CD4-positive, alpha-beta T cell treated with Interleukin-12 subunit alpha and Interleukin-12 subunit beta, for 1 hour (primary cell): ENCODE data around the gene DCLK3.

Experiments
- DNase-seq: peaks from one replicate; pipeline ENCODE4 v3.0.0-alpha.2; 2020

The DCLK3 gene

GRCh38 chr3:36765104-36765503 lies 751 bp upstream of the DCLK3 start:
- DNase-seq = no peak

- no peak for DNase-seq
These were observed 318 bp upstream of the DCLK3 start for GRCh38 chr3:36764704-36765038.

GRCh38 chr3:36762918-36763849 lies 1.2 kb downstream of the DCLK3 start:
- DNase-seq = no peak

GRCh38 chr3:36761779-36762178 lies 2.6 kb downstream of the DCLK3 start:
- no peak for DNase-seq

- no peak for DNase-seq
These were observed 8.1 kb downstream of the DCLK3 start for GRCh38 chr3:36756269-36756668.

GRCh38 chr3:36751326-36751725 lies 13.0 kb downstream of the DCLK3 start:
- DNase-seq = no peak

GRCh38 chr3:36750737-36751136 lies 13.6 kb downstream of the DCLK3 start:
- DNase-seq = no peak

GRCh38 chr3:36744763-36745162 lies 19.6 kb downstream of the DCLK3 start:
- DNase-seq = no peak

GRCh38 chr3:36743826-36744225 lies 20.5 kb downstream of the DCLK3 start:
- no peak for DNase-seq

GRCh38 chr3:36741285-36741684 lies 23.1 kb downstream of the DCLK3 start:
- DNase-seq = no peak

- DNase-seq = no peak
These were observed 23.6 kb downstream of the DCLK3 start for GRCh38 chr3:36740787-36741186.

- DNase-seq = no peak
These were observed 25.7 kb downstream of the DCLK3 start for GRCh38 chr3:36738702-36739101.

GRCh38 chr3:36736301-36736700 lies 28.1 kb downstream of the DCLK3 start:
- DNase-seq = no peak

GRCh38 chr3:36734742-36735141 lies 29.6 kb downstream of the DCLK3 start:
- DNase-seq = no peak

- no peak for DNase-seq
These were observed 30.6 kb downstream of the DCLK3 start for GRCh38 chr3:36733723-36734122.

GRCh38 chr3:36733162-36733696 lies 31.1 kb downstream of the DCLK3 start:
- no peak for DNase-seq

GRCh38 chr3:36730966-36731365 lies 33.4 kb downstream of the DCLK3 start:
- no peak for DNase-seq

- peak; percentile 35 for DNase-seq
These were observed 34.9 kb downstream of the DCLK3 start for GRCh38 chr3:36729204-36730056.

GRCh38 chr3:36714343-36715086 lies 49.8 kb downstream of the DCLK3 start:
- no peak for DNase-seq

GRCh38 chr3:36713904-36714303 lies 50.4 kb downstream of the DCLK3 start:
- no peak for DNase-seq

- DNase-seq = no peak
These were observed 53.7 kb downstream of the DCLK3 start for GRCh38 chr3:36710606-36711005.

- no peak for DNase-seq
These were observed 54.5 kb downstream of the DCLK3 start for GRCh38 chr3:36709826-36710365.

- no peak for DNase-seq
These were observed 55.1 kb downstream of the DCLK3 start for GRCh38 chr3:36709281-36709680.
